HepG2 (cell line): ENCODE results near the gene HDLBP. TPM values are rescaled to one million over a fixed set of nuclear protein-coding genes. Genes with fewer than 3 reads are reported as not detected.

Source experiments
- ATAC-seq: fragments of 200-7000 bp; cut with Tn5 transposase; 3 replicates; pipeline ENCODE4 v1.9.1; 2020; ENCODE audit warnings: mild to moderate bottlenecking, moderate library complexity
- BruUV-seq: library from RNA; stranded (reverse); fragments of 400-500 nt; replicated peaks from 2 replicates; lab custom pipeline; 2021; lab: Mats Ljungman, UMichigan
- CTCF ChIA-PET: fragments of 300-600 bp; formaldehyde crosslinking; extraction: SDS; loops from one replicate; lab custom pipeline; 2021; ENCODE audit warnings: low total read pairs, inconsistent platforms, low intra/inter-chr PET ratio; lab: Yijun Ruan, JAX
- POLR2A ChIA-PET: fragments of 350-600 bp; sonication (Branson Sonifier 250); formaldehyde crosslinking; loops from one replicate; lab custom pipeline; 2020; ENCODE audit warnings: antibody characterized with exemption, inconsistent platforms; lab: Yijun Ruan, JAX
- DNase-seq: peaks from one replicate; pipeline ENCODE4 v3.0.0-alpha.2; 2015; ENCODE audit warnings: low spot score
- FAIRE-seq: peaks from 3 replicates; lab custom pipeline; 2011; peaks lifted over from hg19 to GRCh38; lab: Jason Lieb, UNC
- H2AFZ ChIP-seq: one replicate; pipeline ENCODE4 v1.6.1; 2011; ENCODE audit warnings: low read length, inconsistent platforms
- H3K27ac ChIP-seq: fragments of 300-600 bp; 3 replicates; pipeline ENCODE4 v1.8.0; 2011; ENCODE audit warnings: mixed run types, mild to moderate bottlenecking, mixed read lengths, low read length, inconsistent platforms; ENCODE audit not compliant: insufficient read depth; ENCODE audit errors: extremely low read length
- H3K27me3 ChIP-seq, 2 experiments: fragments of 200-600 bp in 1 of 2; 2 replicates in 1 of 2; 3 replicates in 1 of 2; pipeline versions ENCODE4 v1.6.0 to v1.8.0; 2011; ENCODE audit warnings: low read length in 2 of 2, mild to moderate bottlenecking in 2 of 2, moderate library complexity in 2 of 2, inconsistent platforms in 1 of 2; ENCODE audit not compliant: insufficient read depth in 2 of 2, control insufficient read depth in 1 of 2
- H3K36me3 ChIP-seq, 2 experiments: fragments of 200-600 bp in 1 of 2; replicated peaks in 1 of 2; 2 replicates in 1 of 2; 3 replicates in 1 of 2; pipeline versions ENCODE4 v1.5.1 to v1.8.0; 2011; ENCODE audit warnings: low read length in 2 of 2, inconsistent platforms in 1 of 2; ENCODE audit not compliant: insufficient read depth in 2 of 2, control insufficient read depth in 1 of 2
- H3K4me1 ChIP-seq: 2 replicates; pipeline ENCODE4 v1.5.1; 2012; ENCODE audit warnings: low read length, inconsistent platforms; ENCODE audit not compliant: insufficient read depth
- H3K4me2 ChIP-seq: 2 replicates; pipeline ENCODE4 v1.6.0; 2011; ENCODE audit warnings: low read depth, low read length, inconsistent platforms
- H3K4me3 ChIP-seq, 3 experiments: fragments of 200-600 bp in 1 of 3; sonication (generic), shearing (Covaris generic) in 1 of 3; replicated peaks in 1 of 3; 2 replicates each; pipeline ENCODE4 v1.5.1; 2011 to 2016; ENCODE audit warnings: low read length in 3 of 3, inconsistent platforms in 2 of 3, low read depth in 2 of 3, mild to moderate bottlenecking in 2 of 3, control low read depth in 1 of 3, mixed read lengths in 1 of 3; ENCODE audit not compliant: insufficient read depth in 1 of 3
- H3K79me2 ChIP-seq: one replicate; pipeline ENCODE4 v1.6.1; 2011; ENCODE audit warnings: low read length, inconsistent platforms; ENCODE audit not compliant: insufficient read depth
- H3K9ac ChIP-seq: 2 replicates; pipeline ENCODE4 v1.6.0; 2011; ENCODE audit warnings: mild to moderate bottlenecking, low read depth, low read length, inconsistent platforms; ENCODE audit not compliant: insufficient read depth
- H3K9me3 ChIP-seq: 2 replicates; pipeline ENCODE4 v1.5.1; 2012; ENCODE audit warnings: mild to moderate bottlenecking, low read length
- H4K20me1 ChIP-seq: 2 replicates; pipeline ENCODE4 v1.6.0; 2011; ENCODE audit warnings: inconsistent platforms, mild to moderate bottlenecking, low read length, moderate library complexity; ENCODE audit not compliant: insufficient read depth
- CBX2 ChIP-seq, 2 experiments: fragments of 200-600 bp in 1 of 2; sonication (generic); formaldehyde crosslinking in 1 of 2; IDR thresholded peaks; 2 replicates each; pipeline versions ENCODE4 v1.7.0 to v1.8.1; 2018 to 2022; ENCODE audit warnings: low read depth in 2 of 2, low read length in 1 of 2, mild to moderate bottlenecking in 1 of 2, missing genetic modification reagents in 1 of 2
- PAX8 ChIP-seq: sonication (generic); formaldehyde crosslinking; IDR thresholded peaks from 2 replicates; pipeline ENCODE4 v1.8.0; 2022; ENCODE audit warnings: mild to moderate bottlenecking, missing genetic modification reagents, borderline replicate concordance
- POLR2G ChIP-seq: fragments of 200-400 bp; formaldehyde crosslinking; IDR thresholded peaks from 2 replicates; pipeline ENCODE4 v1.6.1; 2018; ENCODE audit warnings: mild to moderate bottlenecking, low read depth, low read length, moderate library complexity
- RXRA ChIP-seq: sonication (generic); formaldehyde crosslinking; IDR thresholded peaks from 2 replicates; pipeline ENCODE4 v1.5.1; 2020; ENCODE audit warnings: missing genetic modification reagents
- SOX6 ChIP-seq, 2 experiments: fragments of 450-650 bp in 1 of 2; sonication (generic) in 1 of 2; formaldehyde crosslinking in 1 of 2; IDR thresholded peaks; 2 replicates each; pipeline versions ENCODE4 v1.4.0 to v1.6.1; 2017 to 2020; ENCODE audit warnings: antibody characterized with exemption in 1 of 2, mild to moderate bottlenecking in 1 of 2, missing genetic modification reagents in 1 of 2
- TFE3 ChIP-seq: IDR thresholded peaks from 2 replicates; pipeline ENCODE4 v1.6.1; 2016
- ZNF34 ChIP-seq: sonication (generic); formaldehyde crosslinking; IDR thresholded peaks from 2 replicates; pipeline ENCODE4 v1.4.0; 2020; ENCODE audit warnings: mild to moderate bottlenecking, missing genetic modification reagents, borderline replicate concordance
- WGBS: methylation state at CpG from one replicate; pipeline ENCODE4 v1.1.6; 2017; ENCODE audit warnings: low lambda C conversion rate; 5-methylcytosine and 5-hydroxymethylcytosine counted together
- in situ Hi-C: cut with HindIII; loops from 2 replicates; pipeline ENCODE4 v1.10.0; 2017; ENCODE audit warnings: low pct_unique_long_range_greater_than_20kb; ENCODE audit not compliant: extremely low pct_ligation_motif_present
- intact Hi-C: fragments of 100-400 bp; cut with micrococcal nuclease; formaldehyde crosslinking; loops from one replicate; pipeline ENCODE4 v1.10.0; 2022; ENCODE audit not compliant: unreplicated experiment
- polyA plus RNA-seq, 8 experiments: library from polyadenylated mRNA; depleted of rRNA in 3 of 8; stranded (reverse) in 7 of 8; unstranded in 1 of 8; fragments of >200 nt; fragmentation: Illumina TruSeq in 4 of 8; extraction: Trizol in 4 of 8; gene quantifications; 2 replicates each; pipeline versions ENCODE4 v1.2.1 to v1.2.3, GENCODE V29; 2011 to 2016; ENCODE audit warnings: low read depth in 4 of 8, missing spikeins in 1 of 8, mixed read lengths in 1 of 8; ENCODE audit not compliant: insufficient read depth in 1 of 8
- total RNA-seq, 5 experiments: library from RNA; depleted of rRNA; stranded (reverse); fragments of >200 nt; fragmentation: Illumina TruSeq; extraction: Trizol; gene quantifications; 2 replicates each; pipeline ENCODE4 v1.2.3, GENCODE V29; 2016; ENCODE audit warnings: low read depth in 1 of 5
- TF ChIP-seq, protein P1 (sequence below): IDR thresholded peaks from 2 replicates; pipeline ENCODE4 v1.6.1; 2016; ENCODE audit warnings: missing compliant biosample characterization, missing genetic modification reagents, borderline replicate concordance
- TF ChIP-seq, protein P2 (sequence below): sonication (generic); formaldehyde crosslinking; IDR thresholded peaks from 2 replicates; pipeline ENCODE4 v1.9.0; 2021; ENCODE audit warnings: missing genetic modification reagents, borderline replicate concordance

HDLBP gene
- total and polyA plus RNA-seq, 2 of the 13 experiments (the other 11 are each of a cell fraction or from before 2014, with no cell fraction given): 464 to 707 TPM

DNA sequence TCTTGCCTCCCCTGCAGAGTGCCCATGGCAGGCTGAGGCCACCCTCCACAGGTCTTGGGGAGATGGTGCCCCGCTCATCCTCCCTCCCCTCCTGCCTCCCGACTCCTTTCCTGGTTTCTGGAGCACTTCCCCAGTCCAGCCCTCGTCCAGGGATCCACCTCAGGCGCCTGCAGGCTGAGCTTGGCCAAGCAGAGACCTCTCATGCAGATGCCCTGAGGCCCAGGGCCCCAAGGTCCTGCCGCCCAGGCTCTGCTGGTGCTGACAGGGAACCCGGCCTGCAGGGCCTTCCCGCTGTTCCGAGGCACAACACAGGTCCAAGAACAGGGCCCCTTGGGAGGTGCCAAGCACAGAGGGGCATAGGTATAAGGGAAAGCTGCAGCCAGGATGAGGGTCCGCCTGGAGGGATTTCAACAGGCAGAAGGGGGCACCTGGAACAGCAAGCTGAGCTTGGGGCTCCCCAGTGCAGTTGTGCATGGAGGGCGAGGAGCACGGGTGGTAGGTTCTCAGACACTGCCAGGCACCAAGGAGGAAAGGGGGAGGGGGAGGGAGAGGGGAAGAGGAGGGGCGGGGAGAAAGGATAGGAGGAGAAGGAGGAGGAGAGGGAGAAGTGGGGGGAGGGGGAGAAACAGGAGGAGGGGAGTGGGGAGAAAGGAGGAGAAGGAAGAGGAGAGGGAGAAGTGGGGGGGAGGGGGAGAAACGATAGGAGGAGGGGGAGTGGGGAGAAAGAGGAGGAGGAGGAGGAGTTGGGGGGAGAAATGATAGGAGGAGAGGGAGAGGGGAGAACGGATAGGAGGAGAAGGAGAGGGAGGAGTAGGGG, 128.2 kb downstream of the HDLBP start (continued):
- TF ChIP-seq, protein P1, sequence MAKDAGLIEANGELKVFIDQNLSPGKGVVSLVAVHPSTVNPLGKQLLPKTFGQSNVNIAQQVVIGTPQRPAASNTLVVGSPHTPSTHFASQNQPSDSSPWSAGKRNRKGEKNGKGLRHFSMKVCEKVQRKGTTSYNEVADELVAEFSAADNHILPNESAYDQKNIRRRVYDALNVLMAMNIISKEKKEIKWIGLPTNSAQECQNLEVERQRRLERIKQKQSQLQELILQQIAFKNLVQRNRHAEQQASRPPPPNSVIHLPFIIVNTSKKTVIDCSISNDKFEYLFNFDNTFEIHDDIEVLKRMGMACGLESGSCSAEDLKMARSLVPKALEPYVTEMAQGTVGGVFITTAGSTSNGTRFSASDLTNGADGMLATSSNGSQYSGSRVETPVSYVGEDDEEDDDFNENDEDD (CRISPR knock-in tag): no peak
- TF ChIP-seq RXRA (no peak), SOX6 (IDR thresholded peaks at IDR 0.05) (no peak), SOX6 (CRISPR knock-in tag; IDR thresholded peaks at IDR 0.05) (no peak), TFE3 (no peak)
- TF ChIP-seq, protein P2, sequence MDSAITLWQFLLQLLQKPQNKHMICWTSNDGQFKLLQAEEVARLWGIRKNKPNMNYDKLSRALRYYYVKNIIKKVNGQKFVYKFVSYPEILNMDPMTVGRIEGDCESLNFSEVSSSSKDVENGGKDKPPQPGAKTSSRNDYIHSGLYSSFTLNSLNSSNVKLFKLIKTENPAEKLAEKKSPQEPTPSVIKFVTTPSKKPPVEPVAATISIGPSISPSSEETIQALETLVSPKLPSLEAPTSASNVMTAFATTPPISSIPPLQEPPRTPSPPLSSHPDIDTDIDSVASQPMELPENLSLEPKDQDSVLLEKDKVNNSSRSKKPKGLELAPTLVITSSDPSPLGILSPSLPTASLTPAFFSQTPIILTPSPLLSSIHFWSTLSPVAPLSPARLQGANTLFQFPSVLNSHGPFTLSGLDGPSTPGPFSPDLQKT (CRISPR knock-in tag): no peak

DNA sequence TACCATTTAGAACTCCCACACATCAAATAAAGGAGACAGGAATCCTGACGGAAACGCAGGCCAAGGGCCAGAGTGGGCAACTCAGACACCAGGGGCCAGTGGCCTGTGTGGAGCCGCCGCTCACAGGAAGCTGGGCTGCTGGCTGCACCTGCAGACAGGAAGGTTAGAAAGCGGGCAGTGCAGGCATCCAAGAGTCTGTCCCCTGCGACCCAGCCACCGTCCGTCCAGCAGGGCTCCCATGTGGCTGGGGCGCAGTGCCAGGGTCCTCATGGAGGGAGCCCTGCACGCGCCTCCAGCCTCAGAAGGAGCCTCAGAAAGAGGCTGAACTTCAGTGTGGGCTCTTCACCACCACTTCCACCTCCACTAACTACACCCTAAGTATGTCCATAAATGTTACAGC, 129.5 kb downstream of the HDLBP start:
- no TSS peak for BruUV-seq
- no peak for FAIRE-seq
- no peaks in the 10 kb centered on the region for H3K79me2 ChIP-seq
- in situ Hi-C loops (no loop called here), intact Hi-C loops (no loop called here)
- H2AFZ ChIP-seq: no peak overlapping the region
- no peak overlapping the region for H3K4me2 ChIP-seq
- ChIA-PET POLR2A (no interaction called here), CTCF (no interaction called here)
- H3K27me3 ChIP-seq: peaks cover 8 to 30% of the 10 kb centered on the region in 2 experiments
- WGBS: 84% methylated on average over 6 of the region's 11 CpGs
- no peaks in the 10 kb centered on the region for H3K9me3 ChIP-seq
- no peak for DNase-seq
- H3K4me3 ChIP-seq: no peak overlapping the region
- H3K9ac ChIP-seq: no peak overlapping the region
- no peaks in the 10 kb centered on the region for H4K20me1 ChIP-seq
- no peak for ATAC-seq
- H3K36me3 ChIP-seq: peaks cover 3 to 5% of the 10 kb centered on the region in 2 experiments; a peak in 3 of 5 replicates
- H3K27ac ChIP-seq: no peak overlapping the region
- TF ChIP-seq POLR2G (no peak), ZNF34 (no peak), CBX2 (IDR thresholded peaks at IDR 0.05; ENCODE audit: low read depth, low read length) (no peak), CBX2 (CRISPR knock-in tag; IDR thresholded peaks at IDR 0.05; ENCODE audit: low read depth) (no peak), PAX8 (CRISPR knock-in tag) (no peak)
- TF ChIP-seq, all 625 proteins: peak for 0
- peaks cover 23% of the 10 kb centered on the region for H3K4me1 ChIP-seq
